Measurements from ENCODE around the gene SF1. TPM values are rescaled to one million over a fixed set of nuclear protein-coding genes. Genes with fewer than 3 reads are reported as not detected.

The SF1 gene
- polyA plus RNA-seq, 1 of the 3 experiments (the other 2 are of a cell fraction): 66.3 TPM

DNA sequence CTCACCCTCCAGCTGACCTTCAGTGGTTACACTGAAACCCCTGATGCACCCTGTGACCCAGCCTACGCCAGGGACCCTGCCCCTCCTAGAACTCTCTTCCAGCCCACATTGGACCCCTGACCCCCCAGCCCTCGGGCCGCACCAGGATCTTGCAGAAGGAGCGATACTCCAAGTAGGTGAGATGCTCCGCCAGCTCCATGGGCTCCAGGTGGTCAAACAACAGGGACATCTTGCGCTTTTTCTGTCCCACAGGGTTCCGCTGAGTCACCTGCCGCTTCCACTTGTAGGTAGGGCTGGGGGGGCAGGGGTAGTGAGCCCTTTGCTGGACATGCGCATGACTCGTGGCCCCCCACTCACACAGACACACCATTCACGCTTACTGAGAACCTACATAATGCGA, 38.5 kb downstream of the SF1 start:
- no peak for TF ChIP-seq RAD21 (IDR thresholded peaks at IDR 0.05; ENCODE audit: low read length)
- no peak for TF ChIP-seq JUND (IDR thresholded peaks at IDR 0.05)
- TF ChIP-seq MXI1 (IDR thresholded peaks at IDR 0.05; ENCODE audit: low read depth, low read length): no peak
- TF ChIP-seq SIN3A (IDR thresholded peaks at IDR 0.05; ENCODE audit: borderline replicate concordance, low read depth, low read length): no peak
- TF ChIP-seq, protein P1, sequence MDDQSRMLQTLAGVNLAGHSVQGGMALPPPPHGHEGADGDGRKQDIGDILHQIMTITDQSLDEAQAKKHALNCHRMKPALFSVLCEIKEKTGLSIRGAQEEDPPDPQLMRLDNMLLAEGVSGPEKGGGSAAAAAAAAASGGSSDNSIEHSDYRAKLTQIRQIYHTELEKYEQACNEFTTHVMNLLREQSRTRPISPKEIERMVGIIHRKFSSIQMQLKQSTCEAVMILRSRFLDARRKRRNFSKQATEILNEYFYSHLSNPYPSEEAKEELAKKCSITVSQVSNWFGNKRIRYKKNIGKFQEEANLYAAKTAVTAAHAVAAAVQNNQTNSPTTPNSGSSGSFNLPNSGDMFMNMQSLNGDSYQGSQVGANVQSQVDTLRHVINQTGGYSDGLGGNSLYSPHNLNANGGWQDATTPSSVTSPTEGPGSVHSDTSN (IDR thresholded peaks at IDR 0.05): no peak
- no peak for TF ChIP-seq RCOR1 (IDR thresholded peaks at IDR 0.05; ENCODE audit: low read length)
- no peak for TF ChIP-seq FOXM1 (IDR thresholded peaks at IDR 0.05; ENCODE audit: low read depth)
- no peak for TF ChIP-seq REST (IDR thresholded peaks at IDR 0.05; ENCODE audit: low read depth, low read length)
- TF ChIP-seq RXRA (IDR thresholded peaks at IDR 0.05; ENCODE audit: borderline replicate concordance, low read depth): no peak
- TF ChIP-seq YY1 (IDR thresholded peaks at IDR 0.05; ENCODE audit: low read depth): no peak
- TF ChIP-seq ELF1 (IDR thresholded peaks at IDR 0.05): no peak
- no peak for TF ChIP-seq NFIC (IDR thresholded peaks at IDR 0.05; ENCODE audit: borderline replicate concordance)
- no peak for TF ChIP-seq GABPA (IDR thresholded peaks at IDR 0.05; ENCODE audit: low read depth)
- TF ChIP-seq USF2 (IDR thresholded peaks at IDR 0.05; ENCODE audit: borderline replicate concordance, low read depth, low read length): no peak
- no peak for TF ChIP-seq TCF12 (IDR thresholded peaks at IDR 0.05)
- TF ChIP-seq FOSL2 (IDR thresholded peaks at IDR 0.05; ENCODE audit: borderline replicate concordance, low read depth): no peak

More for the DNA sequence above, 38.5 kb downstream of the SF1 start:
- H3K9me3 ChIP-seq: no peaks in the 10 kb centered on the region
- H3K9ac ChIP-seq: no peak overlapping the region
- ChIA-PET CTCF (interaction anchor here (1.0 to 2.1 kb wide), 4 partner anchors 46 to 87 kb away, joined by 3 to 10 read pairs (median 4); no protein-coding TSS in a partner anchor), POLR2A (no interaction called here)
- 92% methylated on average over 9 of the region's 12 CpGs for WGBS (ENCODE audit: low lambda C conversion rate)
- H3K4me2 ChIP-seq: no peak overlapping the region
- no peaks in the 10 kb centered on the region for H3K79me2 ChIP-seq (ENCODE audit: insufficient read depth)
- no peaks in the 10 kb centered on the region for H3F3A ChIP-seq (replicated peaks; ENCODE audit: insufficient read depth)
- H3K4me3 ChIP-seq (ENCODE audit: low read depth in 2 of 2, low read length in 1 of 2): no peak overlapping the region
- peaks cover 8% of the 10 kb centered on the region; the same call in 1 of the 2 replicates for H3K27me3 ChIP-seq (ENCODE audit: insufficient read depth)
- no peaks in the 10 kb centered on the region for H3K36me3 ChIP-seq (replicated peaks in 1 of 2; ENCODE audit: control insufficient read depth in 1 of 2, insufficient read depth in 2 of 2, low read length in 1 of 2)
- no peak overlapping the region for H3K27ac ChIP-seq (ENCODE audit: low read depth in 2 of 2, low read length in 1 of 2)
- DNase-seq: no peak
- H4K20me1 ChIP-seq (ENCODE audit: insufficient read depth): no peaks in the 10 kb centered on the region
- H3K4me1 ChIP-seq (ENCODE audit: control insufficient read depth in 1 of 2, insufficient read depth in 2 of 2, low read depth in 1 of 2, low read length in 1 of 2): peaks cover 11 to 15% of the 10 kb centered on the region in 2 experiments; a peak in 2 of 4 replicates
- H3K9me2 ChIP-seq: no peaks in the 10 kb centered on the region
- no peak overlapping the region for H2AFZ ChIP-seq (ENCODE audit: low read depth)

Data from SK-N-SH (cell line).